MM.1S (cell line): ENCODE data around the gene IL18RAP.

Source experiments
- DNase-seq: peaks from one replicate; pipeline ENCODE4 v3.0.0-alpha.2; 2015
- H2AFZ ChIP-seq: fragments of 300-600 bp; sonication (generic); 2 replicates; pipeline ENCODE4 v1.6.0; 2016; ENCODE audit warnings: antibody characterized with exemption, low read length
- H3F3A ChIP-seq: fragments of 300-600 bp; sonication (generic); 2 replicates; pipeline ENCODE4 v1.6.1; 2016; ENCODE audit warnings: mild to moderate bottlenecking, antibody characterized with exemption, low read length, moderate library complexity, mixed read lengths; ENCODE audit not compliant: insufficient read depth
- H3K27ac ChIP-seq: fragments of 300-600 bp; sonication (generic); 2 replicates; pipeline ENCODE4 v1.5.1; 2016; ENCODE audit warnings: mild to moderate bottlenecking, low read length
- H3K27me3 ChIP-seq: fragments of 300-600 bp; sonication (generic); replicated peaks from 2 replicates; pipeline ENCODE4 v1.6.0; 2016; ENCODE audit warnings: low read length; ENCODE audit not compliant: insufficient read depth
- H3K36me3 ChIP-seq: fragments of 300-600 bp; sonication (generic); replicated peaks from 2 replicates; pipeline ENCODE4 v1.6.1; 2016; ENCODE audit warnings: mild to moderate bottlenecking, low read length, mixed read lengths; ENCODE audit not compliant: insufficient read depth
- H3K4me1 ChIP-seq: fragments of 300-600 bp; sonication (generic); 2 replicates; pipeline ENCODE4 v1.6.1; 2016; ENCODE audit warnings: low read length, mixed read lengths
- H3K4me2 ChIP-seq: fragments of 300-600 bp; sonication (generic); 2 replicates; pipeline ENCODE4 v1.6.0; 2016; ENCODE audit warnings: low read depth, low read length
- H3K4me3 ChIP-seq: fragments of 300-600 bp; sonication (generic); 2 replicates; pipeline ENCODE4 v1.5.1; 2016; ENCODE audit warnings: low read length, mixed read lengths
- H3K79me2 ChIP-seq: fragments of 300-600 bp; sonication (generic); 2 replicates; pipeline ENCODE4 v1.6.1; 2016; ENCODE audit warnings: mixed run types, low read length, mixed read lengths
- H3K9ac ChIP-seq: fragments of 300-600 bp; sonication (generic); 2 replicates; pipeline ENCODE4 v1.6.1; 2016; ENCODE audit warnings: low read length, mixed read lengths
- H3K9me2 ChIP-seq: fragments of 300-600 bp; sonication (generic); replicated peaks from 2 replicates; pipeline ENCODE4 v1.6.1; 2016; ENCODE audit warnings: mild to moderate bottlenecking, low read length, mixed read lengths; ENCODE audit not compliant: insufficient read depth
- H3K9me3 ChIP-seq: fragments of 300-600 bp; sonication (generic); replicated peaks from 2 replicates; pipeline ENCODE4 v1.6.1; 2016; ENCODE audit warnings: mild to moderate bottlenecking, low read length, mixed read lengths; ENCODE audit not compliant: insufficient read depth
- H4K20me1 ChIP-seq: fragments of 300-600 bp; sonication (generic); 2 replicates; pipeline ENCODE4 v1.6.1; 2016; ENCODE audit warnings: mild to moderate bottlenecking, low read length, moderate library complexity, mixed read lengths; ENCODE audit not compliant: insufficient read depth
- EZH2 ChIP-seq: fragments of 300-600 bp; sonication (generic); optimal IDR thresholded peaks from 2 replicates; pipeline ENCODE3; 2017; ENCODE audit warnings: low read depth, mild to moderate bottlenecking, antibody characterized with exemption, low read length, mixed read lengths
- EZH2phosphoT487 ChIP-seq: fragments of 300-600 bp; sonication (generic); IDR thresholded peaks from 2 replicates; pipeline ENCODE4 v1.6.1; 2018; ENCODE audit warnings: antibody characterized with exemption, low read length
- TF ChIP-seq, protein P1 (sequence below): fragments of 300-600 bp; sonication (generic); IDR thresholded peaks from 2 replicates; pipeline ENCODE4 v1.5.1; 2016; ENCODE audit warnings: antibody characterized with exemption, low read length, mixed read lengths

The IL18RAP gene

DNA sequence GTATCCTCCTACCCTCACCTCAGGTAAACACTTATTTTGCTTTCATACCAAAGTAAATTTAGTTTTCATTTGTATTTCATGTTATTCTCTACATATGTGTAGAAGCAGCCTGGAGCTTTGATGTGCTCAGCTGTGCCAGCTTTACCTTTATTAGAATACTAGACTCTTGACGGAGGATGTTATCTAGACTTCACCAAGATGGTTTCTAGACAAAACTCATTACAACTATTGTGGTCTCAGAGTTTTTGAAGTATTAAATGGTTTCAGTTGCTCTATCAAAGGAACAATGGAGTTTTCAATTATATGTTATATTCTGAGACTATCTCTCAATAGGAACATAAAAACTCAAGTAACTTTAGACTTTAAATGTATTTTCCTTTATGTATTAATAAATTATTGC lies 5.0 kb upstream of the IL18RAP start:
- no peaks in the 10 kb centered on the region for H4K20me1 ChIP-seq
- H3K9me3 ChIP-seq, result no peaks in the 10 kb centered on the region
- no peak for TF ChIP-seq EZH2phosphoT487
- TF ChIP-seq EZH2, result no peak
- TF ChIP-seq, protein P1, sequence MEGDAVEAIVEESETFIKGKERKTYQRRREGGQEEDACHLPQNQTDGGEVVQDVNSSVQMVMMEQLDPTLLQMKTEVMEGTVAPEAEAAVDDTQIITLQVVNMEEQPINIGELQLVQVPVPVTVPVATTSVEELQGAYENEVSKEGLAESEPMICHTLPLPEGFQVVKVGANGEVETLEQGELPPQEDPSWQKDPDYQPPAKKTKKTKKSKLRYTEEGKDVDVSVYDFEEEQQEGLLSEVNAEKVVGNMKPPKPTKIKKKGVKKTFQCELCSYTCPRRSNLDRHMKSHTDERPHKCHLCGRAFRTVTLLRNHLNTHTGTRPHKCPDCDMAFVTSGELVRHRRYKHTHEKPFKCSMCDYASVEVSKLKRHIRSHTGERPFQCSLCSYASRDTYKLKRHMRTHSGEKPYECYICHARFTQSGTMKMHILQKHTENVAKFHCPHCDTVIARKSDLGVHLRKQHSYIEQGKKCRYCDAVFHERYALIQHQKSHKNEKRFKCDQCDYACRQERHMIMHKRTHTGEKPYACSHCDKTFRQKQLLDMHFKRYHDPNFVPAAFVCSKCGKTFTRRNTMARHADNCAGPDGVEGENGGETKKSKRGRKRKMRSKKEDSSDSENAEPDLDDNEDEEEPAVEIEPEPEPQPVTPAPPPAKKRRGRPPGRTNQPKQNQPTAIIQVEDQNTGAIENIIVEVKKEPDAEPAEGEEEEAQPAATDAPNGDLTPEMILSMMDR, result no peak
- no peak overlapping the region for H3K4me3 ChIP-seq
- DNase-seq, result peak; percentile 9
- H3K79me2 ChIP-seq, result no peaks in the 10 kb centered on the region
- no peak overlapping the region for H3K27ac ChIP-seq
- H2AFZ ChIP-seq, result no peak overlapping the region
- peaks cover 12% of the 10 kb centered on the region; the same call in 1 of the 2 replicates for H3F3A ChIP-seq
- 0 out of 2 replicates have a peak overlapping the region, but pooled peaks have one; percentile 1 for H3K4me2 ChIP-seq
- H3K4me1 ChIP-seq, result peaks cover 13% of the 10 kb centered on the region; the same call in 1 of the 2 replicates
- no peak overlapping the region for H3K9ac ChIP-seq
- no peaks in the 10 kb centered on the region for H3K36me3 ChIP-seq
- no peaks in the 10 kb centered on the region for H3K9me2 ChIP-seq
- no peaks in the 10 kb centered on the region for H3K27me3 ChIP-seq

DNA sequence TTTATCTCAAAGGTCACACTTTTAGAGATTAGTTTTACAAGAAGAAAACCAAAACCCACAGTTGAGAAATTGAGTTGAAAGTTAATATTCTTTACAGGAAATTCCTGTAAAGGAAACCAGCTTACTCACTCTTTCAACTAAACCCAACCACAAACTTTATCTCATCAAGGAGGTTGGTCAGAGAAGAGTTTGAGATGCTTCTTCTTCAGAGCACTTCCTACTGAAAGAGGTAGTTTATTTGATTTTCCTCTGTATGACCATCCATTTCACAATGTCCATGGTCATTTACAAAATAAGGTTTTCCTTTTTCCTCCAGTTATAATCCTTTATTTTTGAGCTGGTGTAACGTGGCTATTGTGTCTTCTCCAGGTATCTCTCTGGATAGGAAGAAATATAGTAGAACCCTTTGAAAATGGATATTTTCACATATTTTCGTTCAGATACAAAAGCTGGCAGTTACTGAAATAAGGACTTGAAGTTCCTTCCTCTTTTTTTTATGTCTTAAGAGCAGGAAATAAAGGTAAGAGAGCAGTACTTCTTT lies 4.5 kb upstream of the IL18RAP start:
- TF ChIP-seq EZH2phosphoT487 (no peak), EZH2 (no peak)
- TF ChIP-seq, protein P1, result no peak
- peak; percentile 77 for DNase-seq
- peaks cover 12% of the 10 kb centered on the region; the same call in 1 of the 2 replicates for H3F3A ChIP-seq
- H3K4me2 ChIP-seq, result 0 out of 2 replicates have a peak overlapping the region, but pooled peaks have one; percentile 1
- no peak overlapping the region for H3K27ac ChIP-seq
- H4K20me1 ChIP-seq, result no peaks in the 10 kb centered on the region
- no peaks in the 10 kb centered on the region for H3K9me3 ChIP-seq
- H3K9ac ChIP-seq, result no peak overlapping the region
- no peaks in the 10 kb centered on the region for H3K36me3 ChIP-seq
- H3K27me3 ChIP-seq, result no peaks in the 10 kb centered on the region
- peaks cover 13% of the 10 kb centered on the region; the same call in 1 of the 2 replicates for H3K4me1 ChIP-seq
- no peaks in the 10 kb centered on the region for H3K79me2 ChIP-seq
- H2AFZ ChIP-seq, result no peak overlapping the region
- H3K9me2 ChIP-seq, result no peaks in the 10 kb centered on the region
- no peak overlapping the region for H3K4me3 ChIP-seq

DNA sequence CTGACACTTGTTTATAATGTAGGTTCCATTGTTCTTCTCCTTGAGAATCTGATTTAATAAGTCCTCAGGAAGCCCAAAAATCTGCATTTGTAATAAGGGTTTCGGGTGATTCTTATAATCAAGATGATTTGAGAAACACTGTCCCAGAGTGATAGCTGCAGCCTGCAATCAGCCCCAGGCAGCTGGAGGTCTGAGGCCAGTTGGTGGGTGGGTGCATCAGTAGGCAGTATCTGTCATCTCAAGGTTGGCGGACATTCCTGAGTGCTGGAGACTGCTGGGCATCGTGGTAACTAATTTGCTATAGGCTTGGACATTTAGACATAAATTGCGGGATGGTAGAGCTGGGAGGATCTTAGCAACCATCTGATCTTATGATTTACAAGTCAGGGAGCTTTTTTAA lies 2.7 kb upstream of the IL18RAP start:
- H3K4me3 ChIP-seq, result no peak overlapping the region
- H3K4me2 ChIP-seq, result no peak overlapping the region
- H3K27me3 ChIP-seq, result no peaks in the 10 kb centered on the region
- peaks cover 12% of the 10 kb centered on the region; the same call in 1 of the 2 replicates for H3F3A ChIP-seq
- H3K9ac ChIP-seq, result no peak overlapping the region
- H3K79me2 ChIP-seq, result no peaks in the 10 kb centered on the region
- TF ChIP-seq, protein P1, result no peak
- TF ChIP-seq EZH2 (no peak), EZH2phosphoT487 (no peak)
- no peaks in the 10 kb centered on the region for H3K9me3 ChIP-seq
- H3K4me1 ChIP-seq, result peaks cover 13% of the 10 kb centered on the region; the same call in 1 of the 2 replicates
- H2AFZ ChIP-seq, result no peak overlapping the region
- H3K36me3 ChIP-seq, result no peaks in the 10 kb centered on the region
- no peaks in the 10 kb centered on the region for H3K9me2 ChIP-seq
- H3K27ac ChIP-seq, result no peak overlapping the region
- H4K20me1 ChIP-seq, result no peaks in the 10 kb centered on the region
- DNase-seq, result no peak
